ENCODE data around the gene BCAS3.

DNA sequence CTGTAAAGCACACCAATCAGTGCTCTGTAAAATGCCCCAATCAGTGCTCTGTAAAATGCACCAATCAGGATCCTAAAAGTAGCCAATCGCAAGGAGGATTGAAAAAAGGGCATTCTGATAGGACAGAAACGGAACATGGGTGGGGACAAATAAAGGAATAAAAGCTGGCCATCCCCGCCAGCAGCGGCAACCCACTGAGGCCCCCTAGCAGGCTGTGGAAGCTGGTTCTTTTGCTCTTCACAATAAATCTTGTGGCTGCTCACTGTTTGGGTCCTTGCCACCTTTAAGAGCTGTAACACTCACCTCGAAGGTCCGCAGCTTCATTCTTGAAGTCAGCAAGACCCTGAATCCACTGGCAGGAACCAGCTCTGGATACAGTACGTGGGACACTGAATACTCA lies 559.6 kb downstream of the BCAS3 start:
- no peak for TF ChIP-seq POLR2A (IDR thresholded peaks at IDR 0.05)
- TF ChIP-seq EP300 (IDR thresholded peaks at IDR 0.05), result no peak

Measured in ovary (tissue), 1 donor.